ENCODE results near the gene RYR3.

DNA sequence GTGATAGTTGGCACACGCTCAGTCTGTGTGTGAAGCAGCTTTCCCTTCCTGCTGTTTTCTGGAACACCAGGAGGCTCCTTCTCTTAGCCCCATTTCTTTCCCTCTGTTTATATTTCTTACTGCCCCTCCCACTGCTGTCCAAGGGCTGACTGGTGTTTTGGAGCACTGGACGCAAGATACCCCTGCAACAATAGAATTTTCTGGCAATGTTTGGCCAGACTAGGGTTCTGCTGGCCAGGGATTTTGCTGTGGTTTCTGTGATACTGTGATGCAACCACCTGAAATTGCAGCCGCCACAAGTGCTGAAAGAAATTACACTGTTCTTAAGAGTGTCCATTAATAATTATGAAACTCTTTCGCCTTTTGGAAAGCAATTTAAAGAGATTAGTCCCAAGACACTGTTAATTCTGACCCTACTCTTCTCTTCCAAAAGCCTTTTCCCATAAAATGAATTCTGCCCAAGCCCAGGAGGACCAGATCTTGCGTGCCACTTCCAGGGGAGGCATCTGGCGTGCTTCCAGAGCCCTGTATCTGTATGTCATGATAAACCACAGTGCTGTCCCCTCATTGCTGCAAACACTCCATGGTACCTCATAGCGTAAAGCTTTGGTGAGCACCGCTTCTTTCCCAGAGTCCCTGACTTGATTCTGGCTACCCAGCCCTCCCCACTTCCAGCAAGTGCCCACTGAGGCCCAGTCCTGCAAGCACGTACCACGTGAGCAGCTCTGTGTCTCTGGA lies 498.1 kb downstream of the RYR3 start:
- TF ChIP-seq, protein P1, sequence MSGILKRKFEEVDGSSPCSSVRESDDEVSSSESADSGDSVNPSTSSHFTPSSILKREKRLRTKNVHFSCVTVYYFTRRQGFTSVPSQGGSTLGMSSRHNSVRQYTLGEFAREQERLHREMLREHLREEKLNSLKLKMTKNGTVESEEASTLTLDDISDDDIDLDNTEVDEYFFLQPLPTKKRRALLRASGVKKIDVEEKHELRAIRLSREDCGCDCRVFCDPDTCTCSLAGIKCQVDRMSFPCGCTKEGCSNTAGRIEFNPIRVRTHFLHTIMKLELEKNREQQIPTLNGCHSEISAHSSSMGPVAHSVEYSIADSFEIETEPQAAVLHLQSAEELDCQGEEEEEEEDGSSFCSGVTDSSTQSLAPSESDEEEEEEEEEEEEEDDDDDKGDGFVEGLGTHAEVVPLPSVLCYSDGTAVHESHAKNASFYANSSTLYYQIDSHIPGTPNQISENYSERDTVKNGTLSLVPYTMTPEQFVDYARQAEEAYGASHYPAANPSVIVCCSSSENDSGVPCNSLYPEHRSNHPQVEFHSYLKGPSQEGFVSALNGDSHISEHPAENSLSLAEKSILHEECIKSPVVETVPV (CRISPR knock-in tag; IDR thresholded peaks at IDR 0.05): no peak
- no peak for TF ChIP-seq ZFP3 (CRISPR knock-in tag; IDR thresholded peaks at IDR 0.05)
- TF ChIP-seq OSR1 (CRISPR knock-in tag; IDR thresholded peaks at IDR 0.05): no peak
- no peak for TF ChIP-seq ARNTL (CRISPR knock-in tag; IDR thresholded peaks at IDR 0.05; ENCODE audit: borderline replicate concordance, low read depth)
- no peak for TF ChIP-seq ISL1 (CRISPR knock-in tag; IDR thresholded peaks at IDR 0.05)
- no peak for TF ChIP-seq ZFP30 (CRISPR knock-in tag; IDR thresholded peaks at IDR 0.05)
- no peak for TF ChIP-seq SNAI2 (CRISPR knock-in tag; IDR thresholded peaks at IDR 0.05)
